ENCODE data around the gene GREM2. TPM values are rescaled to one million over a fixed set of nuclear protein-coding genes. Genes with fewer than 3 reads are reported as not detected.

GREM2 gene
- polyA plus RNA-seq, 1 donor, result 0.65 TPM

GRCh38 chr1:240500647-240501046, 111.3 kb downstream of the GREM2 start:
- DNase-seq, result no peak

- DNase-seq, result no peak
Measured at GRCh38 chr1:240499012-240499411, 112.9 kb downstream of the GREM2 start.

GRCh38 chr1:240498335-240498734, 113.6 kb downstream of the GREM2 start:
- no peak for DNase-seq

- DNase-seq, result no peak
Measured at GRCh38 chr1:240497908-240498307, 114.0 kb downstream of the GREM2 start.

DNA sequence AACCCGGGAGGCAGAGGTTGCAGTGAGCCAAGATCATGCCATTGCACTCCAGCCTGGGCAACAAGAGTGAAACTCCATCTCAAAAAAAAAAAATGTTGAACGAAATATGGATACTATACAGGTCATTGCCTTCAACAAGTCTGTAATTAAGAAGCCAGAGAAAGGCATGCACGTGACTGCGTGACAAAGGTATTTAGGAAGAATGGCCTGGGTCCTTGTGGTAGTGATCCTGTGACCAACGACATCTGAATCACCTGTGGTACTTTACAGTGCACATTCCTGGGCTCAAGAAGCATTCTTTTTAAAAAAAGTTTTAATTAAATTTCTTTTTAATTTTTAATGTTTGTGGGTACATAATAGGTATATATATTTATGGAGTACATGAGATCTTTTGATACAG, 115.0 kb downstream of the GREM2 start:
- DNase-seq, result no peak

- no peak for DNase-seq
Measured at GRCh38 chr1:240496356-240496755, 115.6 kb downstream of the GREM2 start.

DNA sequence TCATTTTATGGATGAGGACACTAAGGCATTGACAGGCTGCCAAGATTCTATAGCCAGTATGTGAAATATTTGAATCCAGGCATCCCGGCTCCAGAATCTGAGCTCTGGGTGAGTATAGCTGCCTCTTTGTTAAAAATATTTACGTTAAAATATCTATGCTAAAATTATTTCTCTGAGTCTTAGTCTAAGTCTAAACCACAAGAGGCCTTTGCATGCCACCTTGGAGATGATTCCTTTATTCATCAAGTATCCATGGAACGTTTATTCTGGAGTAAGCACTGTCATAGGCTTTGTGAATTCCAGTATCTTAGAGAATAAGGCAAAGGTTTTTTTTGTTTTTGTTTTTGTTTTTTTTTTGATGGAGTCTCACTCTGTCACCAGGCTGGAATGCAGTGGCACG, 116.4 kb downstream of the GREM2 start:
- DNase-seq, result no peak

DNA sequence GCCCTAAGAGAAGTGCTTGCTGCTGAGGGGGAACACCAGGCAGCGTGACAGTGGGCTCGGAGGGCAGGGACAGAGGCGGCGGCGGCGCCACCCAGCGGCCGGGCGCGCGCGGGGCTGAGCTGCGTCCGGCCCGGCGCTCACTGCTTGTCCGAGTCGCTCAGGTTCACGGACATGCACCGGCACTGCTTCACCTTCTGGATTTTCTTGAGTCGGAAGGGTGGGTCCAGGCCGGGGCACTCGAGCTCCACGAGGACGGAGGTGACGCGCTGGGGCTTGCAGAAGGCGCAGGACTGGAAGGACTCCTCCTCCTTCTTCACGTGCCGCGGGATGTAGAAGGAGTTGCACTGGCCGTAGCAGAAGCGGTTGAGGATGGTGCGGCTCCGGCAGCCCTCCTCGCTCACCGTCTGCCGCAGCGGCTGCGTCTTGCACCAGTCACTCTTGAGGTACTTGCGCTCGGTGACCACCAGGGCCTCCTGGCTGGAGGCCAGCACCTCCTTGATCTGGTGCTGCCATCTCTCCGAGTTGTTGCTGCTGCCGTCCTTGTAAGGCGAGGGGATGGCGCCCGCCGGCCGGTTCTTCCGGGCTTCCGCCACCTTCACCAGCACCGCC, 119.0 kb downstream of the GREM2 start:
- no peak for DNase-seq

- no peak for DNase-seq
Measured at GRCh38 chr1:240491796-240492195, 120.2 kb downstream of the GREM2 start.

DNA sequence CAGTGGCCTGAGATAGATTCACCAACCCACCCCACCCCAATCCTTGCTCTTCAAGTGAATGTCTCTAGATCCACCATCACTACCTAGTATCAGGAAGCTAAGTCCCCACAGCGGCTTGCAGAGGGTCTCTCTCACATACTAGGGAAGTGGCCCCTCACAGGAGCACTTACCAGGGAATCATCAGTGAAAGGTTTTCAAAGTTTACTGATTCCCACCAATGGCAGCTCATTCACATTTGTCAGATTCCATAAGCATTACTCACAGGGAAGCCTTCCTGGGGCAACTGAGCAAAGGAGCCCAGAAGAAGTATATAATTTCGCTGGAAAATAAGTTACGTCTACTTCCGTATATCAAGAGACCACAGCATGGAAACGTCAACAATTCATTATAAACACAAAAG, 120.8 kb downstream of the GREM2 start:
- no peak for DNase-seq

GRCh38 chr1:240487493-240487892, 124.5 kb downstream of the GREM2 start:
- DNase-seq, result no peak

DNA sequence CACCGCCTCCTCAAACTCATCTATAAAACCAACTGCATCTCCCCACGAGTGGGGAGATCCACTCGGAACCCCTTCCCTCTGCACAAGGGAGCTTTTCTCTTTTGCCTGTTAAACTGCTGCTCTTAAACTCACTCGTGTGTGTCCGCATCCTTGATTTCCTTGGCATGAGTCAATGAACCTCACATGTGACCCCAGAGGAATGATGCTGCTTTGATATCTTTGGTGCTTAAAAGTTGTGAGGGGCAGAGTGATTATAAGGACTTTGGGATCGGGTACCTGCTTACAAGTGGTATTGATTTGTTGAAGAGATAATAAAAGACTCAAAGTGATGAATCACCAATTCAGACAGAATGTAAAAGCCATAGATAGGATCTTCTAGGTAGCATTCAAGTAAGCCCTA, 125.3 kb downstream of the GREM2 start:
- DNase-seq, result no peak

- DNase-seq, result no peak
Measured at GRCh38 chr1:240484804-240485443, 127.0 kb downstream of the GREM2 start.

- DNase-seq, result no peak
Measured at GRCh38 chr1:240478536-240478935, 133.4 kb downstream of the GREM2 start.

- DNase-seq, result no peak
Measured at GRCh38 chr1:240475832-240476231, 136.1 kb downstream of the GREM2 start.

DNA sequence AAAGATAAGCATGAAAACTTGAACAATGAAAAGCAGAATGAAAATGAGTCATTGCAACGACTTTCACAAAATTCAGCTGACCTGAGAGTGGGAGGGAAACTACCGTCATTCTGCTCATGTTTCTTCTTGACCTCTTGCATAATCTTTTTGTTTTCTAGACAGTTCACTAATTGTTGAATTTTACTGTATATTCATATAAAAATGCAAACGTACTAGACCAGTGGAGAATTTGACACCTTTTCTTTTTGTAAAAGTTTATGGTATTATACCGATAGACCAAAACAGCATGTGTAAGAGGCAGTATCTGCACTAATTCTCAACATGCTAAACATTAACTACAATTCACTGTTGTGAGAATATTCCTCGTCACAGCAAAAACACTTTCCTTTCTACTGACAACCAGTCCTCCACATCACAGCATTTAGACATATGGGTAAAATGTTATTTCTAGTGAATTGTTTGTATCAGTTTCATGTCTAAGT, 137.8 kb downstream of the GREM2 start:
- DNase-seq, result no peak

DNA sequence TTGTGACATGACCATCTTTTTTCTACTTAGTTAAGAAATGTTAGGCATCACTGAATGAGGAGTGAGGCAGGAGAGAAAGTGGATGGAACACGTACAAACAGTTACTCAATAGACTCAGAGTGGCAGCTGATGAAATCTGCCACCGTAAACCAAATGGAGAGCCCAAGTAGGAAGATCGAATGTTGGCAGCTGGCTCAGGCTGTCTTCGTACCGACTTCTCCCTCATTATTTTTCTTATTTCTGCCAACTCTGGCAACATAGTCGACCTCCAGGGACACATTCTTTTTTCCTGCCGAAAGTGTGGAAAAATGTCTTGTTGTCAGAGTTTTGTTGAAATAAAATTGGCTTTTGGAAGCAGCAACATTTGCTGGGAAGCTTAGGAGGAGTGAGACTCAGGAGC, 143.3 kb downstream of the GREM2 start:
- DNase-seq, result no peak

GRCh38 chr1:240467895-240468294, 144.1 kb downstream of the GREM2 start:
- no peak for DNase-seq

DNA sequence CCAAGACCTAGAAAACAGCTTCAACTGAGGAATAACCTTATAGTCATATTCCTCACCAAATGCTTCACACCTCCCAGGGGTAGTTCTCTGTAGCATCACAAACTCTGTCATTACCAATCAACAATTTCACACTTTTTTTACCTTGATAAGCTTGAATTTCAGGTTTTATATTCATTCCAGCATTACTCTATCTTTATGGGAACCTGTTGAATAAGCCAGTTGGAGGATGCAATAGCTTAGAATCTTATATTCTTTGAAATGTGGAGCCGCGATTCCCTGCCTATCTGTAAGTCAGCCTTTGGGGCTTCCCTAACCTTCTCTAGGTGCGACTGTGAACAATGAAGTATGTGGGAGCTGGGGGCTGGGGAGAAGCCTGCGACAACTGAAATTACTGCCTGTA, 145.4 kb downstream of the GREM2 start:
- no peak for DNase-seq

GRCh38 chr1:240465531-240465940, 146.4 kb downstream of the GREM2 start:
- no peak for DNase-seq

DNA sequence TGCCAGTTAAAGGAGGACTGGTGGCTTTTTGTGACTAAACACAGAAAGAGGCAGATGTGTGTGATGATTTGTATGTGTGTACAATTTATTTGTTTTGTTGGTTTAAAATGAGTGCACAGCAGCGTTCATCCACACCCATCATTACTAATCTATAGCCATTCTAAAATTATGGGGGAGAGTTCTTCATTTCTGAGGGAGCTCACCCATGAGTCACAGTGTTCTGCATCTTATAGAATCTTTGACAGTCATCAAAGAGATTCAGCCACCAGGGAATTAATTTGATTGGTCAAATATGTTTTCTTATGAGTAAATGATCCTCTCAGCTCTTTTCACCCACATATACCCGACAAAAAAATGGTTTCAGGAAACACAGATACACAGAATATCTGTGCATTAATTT, 147.9 kb downstream of the GREM2 start:
- DNase-seq, result no peak

GRCh38 chr1:240462766-240463395, 149.1 kb downstream of the GREM2 start:
- DNase-seq, result no peak

- DNase-seq, result no peak
Measured at GRCh38 chr1:240462277-240462676, 149.7 kb downstream of the GREM2 start.

- DNase-seq, result no peak
Measured at GRCh38 chr1:240457203-240457602, 154.8 kb downstream of the GREM2 start.

Data from left kidney (tissue), 2 donors.